RWPE1 (cell line): ENCODE measurements around the gene SGPP2.

Experiments used
- CTCF ChIA-PET: fragments of 350-600 bp; sonication (Branson Sonifier 250); formaldehyde crosslinking; extraction: SDS; loops from one replicate; lab custom pipeline; 2021; lab: Yijun Ruan, JAX
- POLR2A ChIA-PET: fragments of 400-600 bp; formaldehyde crosslinking; extraction: SDS; loops from one replicate; lab custom pipeline; 2020; ENCODE audit warnings: antibody characterized with exemption; ENCODE audit not compliant: low non-redundant PET; lab: Yijun Ruan, JAX
- DNase-seq: peaks from one replicate; pipeline ENCODE4 v3.0.0; 2012; ENCODE audit warnings: low spot score
- H3K27ac ChIP-seq: fragments of 450-650 bp; 2 replicates; pipeline ENCODE4 v1.5.1; 2017
- TF ChIP-seq, protein P1 (sequence below): fragments of 450-650 bp; conservative IDR thresholded peaks from 2 replicates; pipeline ENCODE4 v1.5.1; 2017; ENCODE audit warnings: low read depth, mild to moderate bottlenecking

SGPP2 gene

DNA sequence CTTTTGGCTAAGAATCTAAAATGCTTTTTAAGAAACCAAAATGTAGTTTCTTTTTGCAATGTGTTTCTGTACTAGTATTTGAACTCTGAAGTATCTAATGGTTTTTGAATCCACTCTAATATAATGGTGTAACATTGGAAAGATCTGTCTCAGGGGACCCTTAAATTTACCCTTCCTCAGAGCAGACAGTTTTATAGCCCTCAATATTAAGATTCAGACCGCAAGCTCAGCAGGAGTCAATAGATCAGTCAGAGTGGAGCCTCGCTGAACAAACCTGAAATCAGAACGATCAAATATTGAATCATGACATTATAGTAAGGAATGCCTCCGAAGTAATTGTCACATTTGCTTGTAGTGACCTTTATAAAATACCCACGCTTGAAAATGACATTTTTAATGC is 18.3 kb downstream of the SGPP2 start:
- ChIA-PET CTCF (interaction anchor here (0.7 kb wide), 1 partner anchor 74 kb away, joined by 4 read pairs; no protein-coding TSS in a partner anchor), POLR2A (no interaction called here)
- H3K27ac ChIP-seq, result no peak overlapping the region
- no peak for DNase-seq
- TF ChIP-seq, protein P1, sequence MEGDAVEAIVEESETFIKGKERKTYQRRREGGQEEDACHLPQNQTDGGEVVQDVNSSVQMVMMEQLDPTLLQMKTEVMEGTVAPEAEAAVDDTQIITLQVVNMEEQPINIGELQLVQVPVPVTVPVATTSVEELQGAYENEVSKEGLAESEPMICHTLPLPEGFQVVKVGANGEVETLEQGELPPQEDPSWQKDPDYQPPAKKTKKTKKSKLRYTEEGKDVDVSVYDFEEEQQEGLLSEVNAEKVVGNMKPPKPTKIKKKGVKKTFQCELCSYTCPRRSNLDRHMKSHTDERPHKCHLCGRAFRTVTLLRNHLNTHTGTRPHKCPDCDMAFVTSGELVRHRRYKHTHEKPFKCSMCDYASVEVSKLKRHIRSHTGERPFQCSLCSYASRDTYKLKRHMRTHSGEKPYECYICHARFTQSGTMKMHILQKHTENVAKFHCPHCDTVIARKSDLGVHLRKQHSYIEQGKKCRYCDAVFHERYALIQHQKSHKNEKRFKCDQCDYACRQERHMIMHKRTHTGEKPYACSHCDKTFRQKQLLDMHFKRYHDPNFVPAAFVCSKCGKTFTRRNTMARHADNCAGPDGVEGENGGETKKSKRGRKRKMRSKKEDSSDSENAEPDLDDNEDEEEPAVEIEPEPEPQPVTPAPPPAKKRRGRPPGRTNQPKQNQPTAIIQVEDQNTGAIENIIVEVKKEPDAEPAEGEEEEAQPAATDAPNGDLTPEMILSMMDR, result no peak

DNA sequence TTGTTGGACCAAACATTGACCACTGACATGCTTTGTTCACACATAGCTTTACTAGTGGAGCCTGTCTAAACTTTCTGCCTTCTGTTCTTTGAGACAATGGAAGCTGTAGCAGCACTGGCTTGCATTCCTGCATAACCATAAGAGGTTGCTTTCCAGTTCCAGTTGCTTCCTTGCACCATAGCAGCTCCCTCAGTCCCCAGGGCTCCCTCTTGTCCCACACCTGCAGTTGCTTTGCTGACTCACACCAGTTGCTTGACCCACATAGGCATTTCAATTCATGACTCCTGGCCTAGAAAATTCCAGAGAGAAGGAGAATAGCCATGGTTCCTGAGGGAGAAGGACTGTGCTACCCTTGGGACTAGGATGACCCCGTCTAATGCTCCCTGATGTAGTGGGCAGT is 20.9 kb downstream of the SGPP2 start:
- TF ChIP-seq, protein P1, result no peak
- no peak overlapping the region for H3K27ac ChIP-seq
- ChIA-PET CTCF (no interaction called here), POLR2A (no interaction called here)
- no peak for DNase-seq

DNA sequence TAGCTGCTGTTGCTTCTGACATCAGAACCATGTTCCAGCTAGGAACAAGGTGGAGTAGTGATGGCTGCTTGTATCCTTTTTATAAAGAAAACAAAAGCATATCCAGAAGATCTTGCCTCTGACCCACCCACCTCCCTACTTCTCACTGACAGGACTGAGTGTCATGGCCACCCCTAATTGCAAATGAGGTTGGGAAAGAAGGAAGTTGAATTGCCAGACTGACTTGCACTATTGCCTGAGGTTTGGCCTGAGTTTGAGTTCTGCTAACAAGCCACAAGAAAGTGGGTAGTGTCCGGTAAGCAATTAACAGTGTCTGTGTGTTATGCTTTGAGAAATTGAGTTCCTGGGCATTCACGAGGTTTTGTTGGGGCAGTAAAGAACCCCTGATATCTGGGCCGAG is 22.8 kb downstream of the SGPP2 start:
- POLR2A ChIA-PET, result no interaction called here
- DNase-seq, result no peak

DNA sequence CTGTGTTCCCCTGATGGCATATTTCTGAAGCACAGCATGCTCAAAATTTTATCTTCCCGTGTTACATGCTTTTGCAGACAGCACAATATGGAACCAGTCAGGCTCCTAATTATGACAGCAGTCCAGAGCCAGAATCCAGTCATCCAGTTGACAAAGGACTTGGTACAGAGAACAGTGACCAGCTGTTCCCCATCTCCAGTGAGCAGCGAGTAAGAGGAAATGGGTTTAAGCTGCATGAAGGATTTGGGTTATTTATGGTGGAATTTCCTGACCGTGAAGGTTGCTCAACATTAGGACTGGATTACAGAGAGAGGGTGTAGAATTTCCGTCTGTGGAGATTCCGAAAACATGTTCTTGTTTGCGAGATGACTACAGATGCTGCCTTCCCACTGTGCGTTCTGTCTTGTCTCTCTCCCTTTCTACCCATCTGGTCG is 24.4 kb downstream of the SGPP2 start:
- DNase-seq, result no peak
- CTCF ChIA-PET, result no interaction called here
- POLR2A ChIA-PET, result no interaction called here
- TF ChIP-seq, protein P1, result no peak
- no peak overlapping the region for H3K27ac ChIP-seq

More for the DNA sequence above, 22.8 kb downstream of the SGPP2 start:
- TF ChIP-seq, protein P1, result no peak
- H3K27ac ChIP-seq, result no peak overlapping the region
- CTCF ChIA-PET, result interaction anchor here (0.6 to 1.1 kb wide), 3 partner anchors 10 to 115 kb away, joined by 3 to 4 read pairs (median 3); no protein-coding TSS in a partner anchor

DNA sequence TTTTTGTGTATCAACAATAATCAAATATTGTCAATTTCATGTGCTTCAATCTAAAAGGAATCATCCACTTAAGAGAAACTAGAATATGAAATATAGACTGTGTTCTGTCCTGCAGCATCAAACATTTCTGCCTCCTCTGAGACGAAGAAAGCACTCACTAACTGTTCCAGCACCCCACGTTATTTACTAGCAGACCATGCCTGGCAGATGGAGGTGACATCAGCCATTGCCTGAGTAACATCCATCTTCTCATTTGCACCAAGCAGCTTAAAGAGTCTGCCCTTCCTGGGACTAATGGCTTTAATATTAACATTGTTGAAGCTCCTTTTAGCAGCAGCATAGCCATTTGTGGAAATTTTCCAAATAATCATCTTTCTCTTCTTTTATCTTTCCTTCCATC is 25.7 kb downstream of the SGPP2 start:
- no peak overlapping the region for H3K27ac ChIP-seq
- TF ChIP-seq, protein P1, result no peak
- DNase-seq, result no peak
- ChIA-PET CTCF (interaction anchor here (0.6 kb wide), 1 partner anchor 131 kb away, joined by 3 read pairs; no protein-coding TSS in a partner anchor), POLR2A (no interaction called here)

DNA sequence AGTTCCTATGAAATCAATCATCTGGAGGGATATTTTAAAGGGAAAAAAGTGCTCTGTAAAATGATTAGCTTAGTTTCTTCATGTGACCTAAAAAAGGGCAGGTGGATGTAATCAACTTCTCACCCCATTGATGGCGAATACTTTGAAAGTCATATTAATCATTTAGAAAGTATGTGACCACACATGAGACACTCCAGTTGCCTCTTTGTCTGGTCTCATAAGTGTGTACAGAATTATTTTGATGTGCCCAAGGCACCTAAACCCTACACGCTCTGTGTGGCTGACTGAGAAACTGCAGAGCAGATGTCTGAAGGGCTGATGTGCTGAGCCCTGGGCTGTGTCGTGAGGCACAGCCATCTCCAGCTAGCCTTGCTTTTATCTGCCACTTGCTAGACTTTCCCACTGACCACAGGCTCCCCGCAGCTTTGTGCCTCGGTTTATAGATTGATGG is 26.9 kb downstream of the SGPP2 start:
- ChIA-PET CTCF (interaction anchor here (0.8 kb wide), 1 partner anchor 133 kb away, joined by 3 read pairs; no protein-coding TSS in a partner anchor), POLR2A (no interaction called here)
- no peak overlapping the region for H3K27ac ChIP-seq
- TF ChIP-seq, protein P1, result no peak
- DNase-seq, result no peak
